Measurements from ENCODE around the gene PERM1. TPM values are rescaled to one million over a fixed set of nuclear protein-coding genes. Genes with fewer than 3 reads are reported as not detected.
A peak's percentile ranks its signal among the peaks of the same experiment; 100 is the strongest.

PERM1 gene
- total and polyA plus RNA-seq, 2 of the 8 experiments (the other 6 are each of a cell fraction or from before 2014, with no cell fraction given) = not detected

GRCh38 chr1:938711-939489, 43.0 kb downstream of the PERM1 start:
- 45% methylated on average over 26 of the region's 30 CpGs; no CpG with 5 or more reads in 1 of the 2 experiments for WGBS, 2 experiments (ENCODE audit: extremely low coverage in 1 of 2, insufficient coverage in 1 of 2, insufficient read length in 1 of 2, insufficient replicate concordance in 2 of 2, low coverage in 1 of 2, low lambda C conversion rate in 2 of 2, missing lambda C conversion rate in 1 of 2)
- H3K9ac ChIP-seq (replicated peaks in 1 of 4; ENCODE audit: extremely low read depth in 1 of 4, low read depth in 3 of 4, low read length in 3 of 4) = no peak overlapping the region
- no peak overlapping the region for H4K5ac ChIP-seq (ENCODE audit: insufficient read length, low read depth, low read length)
- no peak overlapping the region for H3K56ac ChIP-seq (replicated peaks; ENCODE audit: insufficient read length, low read depth, low read length)
- H3K23me2 ChIP-seq (ENCODE audit: low read depth, low read length) = peaks cover 7% of the 10 kb centered on the region; the same call in 1 of the 2 replicates
- no peaks in the 10 kb centered on the region for H3K79me2 ChIP-seq (ENCODE audit: control insufficient read depth in 1 of 2, insufficient read depth in 2 of 2, low read length in 2 of 2)
- FAIRE-seq = no peak
- H3K9me3 ChIP-seq (ENCODE audit: insufficient read depth in 2 of 2, low read depth in 1 of 2, low read length in 1 of 2) = no peaks in the 10 kb centered on the region
- no peak overlapping the region; the same call in 1 of the 2 replicates for H4K8ac ChIP-seq (ENCODE audit: extremely low read depth, insufficient read depth, low read length)
- peak overlapping the region; percentile 60; the same call in 1 of the 2 replicates for H2BK12ac ChIP-seq (ENCODE audit: low read depth, low read length)
- H2BK20ac ChIP-seq (ENCODE audit: low read length) = no peak overlapping the region
- no peak overlapping the region for H3K4ac ChIP-seq (replicated peaks; ENCODE audit: insufficient read length, low read depth, low read length)
- H2AK5ac ChIP-seq (ENCODE audit: low read depth, low read length) = no peak overlapping the region
- no peak overlapping the region for H3K4me3 ChIP-seq (ENCODE audit: extremely low read depth in 1 of 4, insufficient read depth in 2 of 4, low read depth in 3 of 4, low read length in 4 of 4)
- no peak overlapping the region for H3K14ac ChIP-seq (ENCODE audit: insufficient read length)
- peaks cover 75 to 86% (median 84%) of the 10 kb centered on the region in 4 experiments for H3K27me3 ChIP-seq (replicated peaks in 1 of 4; ENCODE audit: control insufficient read depth in 3 of 4, extremely low read depth in 1 of 4, insufficient read depth in 3 of 4, low read length in 3 of 4)
- H2BK120ac ChIP-seq (replicated peaks; ENCODE audit: low read depth, low read length) = no peak overlapping the region
- no peak for DNase-seq (ENCODE audit: low read depth in 1 of 2, low spot score in 2 of 2)
- ChIA-PET CTCF (ENCODE audit: partially characterized antibody) (interaction anchor here (0.9 to 5.3 kb wide), 12 partner anchors 9 to 94 kb away, joined by 3 to 45 read pairs (median 6); no protein-coding TSS in a partner anchor), POLR2A (ENCODE audit: partially characterized antibody) (interaction anchor here (0.9 to 9.5 kb wide), 7 partner anchors 8 to 58 kb away, joined by 3 to 65 read pairs (median 3); partner anchors contain the start of gene NOC2L)
- no peak overlapping the region for H2BK15ac ChIP-seq (ENCODE audit: low read length)
- H4K20me1 ChIP-seq (replicated peaks in 1 of 2; ENCODE audit: control insufficient read depth in 1 of 2, insufficient read depth in 2 of 2, low read length in 2 of 2) = peaks cover 16 to 34% of the 10 kb centered on the region in 2 experiments
- no peak overlapping the region for H3K23ac ChIP-seq (ENCODE audit: insufficient read length)
- peak overlapping the region; percentile 45 to 71; a peak in 2 of 4 replicates for H3K4me2 ChIP-seq (ENCODE audit: insufficient read depth in 1 of 2, low read depth in 2 of 2, low read length in 2 of 2)
- H3K79me1 ChIP-seq (ENCODE audit: low read depth, low read length) = no peaks in the 10 kb centered on the region
- no peak overlapping the region; the same call in 1 of the 2 replicates for H3K18ac ChIP-seq (ENCODE audit: extremely low read depth, low read length)
- H2AFZ ChIP-seq (ENCODE audit: low read length) = no peak overlapping the region
- H3K36me3 ChIP-seq (ENCODE audit: control insufficient read depth in 2 of 4, insufficient read depth in 4 of 4, low read length in 3 of 4) = peaks cover 0 to 4% (median 0%) of the 10 kb centered on the region in 4 experiments; a peak in 1 of 8 replicates
- H3K4me1 ChIP-seq (replicated peaks in 1 of 4; ENCODE audit: control insufficient read depth in 3 of 4, insufficient read depth in 4 of 4, low read length in 3 of 4) = peaks cover 5 to 47% (median 30%) of the 10 kb centered on the region in 4 experiments
- H3K27ac ChIP-seq (ENCODE audit: low read depth, low read length) = no peak overlapping the region
- H2BK5ac ChIP-seq (ENCODE audit: low read depth, low read length) = no peak overlapping the region
- no peak overlapping the region for H4K91ac ChIP-seq (replicated peaks; ENCODE audit: insufficient read length, low read length)
- TF ChIP-seq YY1 (IDR thresholded peaks at IDR 0.05; ENCODE audit: low read depth, low read length) (no peak), TEAD4 (IDR thresholded peaks at IDR 0.05; ENCODE audit: low read depth, low read length) (no peak), TAF1 (IDR thresholded peaks at IDR 0.05; ENCODE audit: low read depth, low read length) (no peak), HDAC2 (IDR thresholded peaks at IDR 0.05; ENCODE audit: borderline replicate concordance in 1 of 2, low read depth in 2 of 2, low read length in 2 of 2) (no peak), SP2 (IDR thresholded peaks at IDR 0.05; ENCODE audit: low read length) (no peak), CHD1 (IDR thresholded peaks at IDR 0.05; ENCODE audit: low read depth, low read length) (no peak), SRF (IDR thresholded peaks at IDR 0.05; ENCODE audit: low read depth, low read length) (no peak), EZH2 (IDR thresholded peaks at IDR 0.05; ENCODE audit: low read depth, low read length, severe bottlenecking) (no peak), E2F6 (IDR thresholded peaks at IDR 0.05) (peak; percentile 50)
